ENCODE measurements around the gene KDM3B.
A peak's percentile ranks its signal among the peaks of the same experiment; 100 is the strongest.

Gene KDM3B

DNA sequence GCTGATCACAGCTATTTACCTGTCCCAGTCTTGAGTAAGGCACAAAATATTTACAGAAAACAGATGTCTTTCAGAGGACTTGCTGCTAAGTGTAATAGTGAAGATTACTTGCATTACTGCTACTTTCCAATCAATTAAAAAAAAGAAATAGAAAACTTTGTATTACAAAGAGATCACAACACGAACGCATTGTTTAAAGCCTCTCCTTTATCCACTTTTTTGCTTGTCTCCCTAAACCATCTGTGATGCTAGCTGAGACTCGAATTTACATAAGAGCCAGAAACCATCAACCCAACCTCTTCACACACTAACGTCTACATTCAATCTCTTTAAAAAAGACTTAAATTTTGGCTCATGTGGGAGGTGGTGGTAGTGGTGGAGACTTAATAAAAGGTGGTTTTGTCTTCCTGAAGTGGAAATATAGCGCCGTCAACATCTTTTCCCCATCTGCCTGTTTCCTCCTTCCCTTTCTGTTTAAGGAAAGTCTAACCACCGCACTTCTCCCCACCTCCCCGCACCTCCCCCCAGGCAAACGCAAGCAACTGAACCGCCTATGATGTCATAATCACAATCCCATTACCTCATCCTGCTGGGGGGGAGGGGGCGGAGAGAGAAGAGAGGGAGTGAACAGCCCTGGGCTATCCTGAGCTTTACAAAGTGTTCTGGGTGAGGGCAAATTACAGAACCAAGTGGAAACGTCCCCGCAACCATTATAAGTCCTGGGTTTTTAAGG is 15.4 kb upstream of the KDM3B start:
- Histone ChIP-seq H3K4me3 (ENCODE audit: severe bottlenecking) (peak overlapping the region; percentile 52), H3K27ac (ENCODE audit: poor library complexity, severe bottlenecking) (peak overlapping the region; percentile 43), H3K4me1 (ENCODE audit: insufficient read depth, poor library complexity, severe bottlenecking) (no peaks in the 10 kb centered on the region), H3K27me3 (ENCODE audit: insufficient read depth, poor library complexity, severe bottlenecking) (no peaks in the 10 kb centered on the region), H3K36me3 (ENCODE audit: low read depth) (peaks cover 26% of the 10 kb centered on the region), H3K9me3 (ENCODE audit: severe bottlenecking) (no peaks in the 10 kb centered on the region)
- no peak for DNase-seq (ENCODE audit: low spot score)
- TF ChIP-seq, protein P1, sequence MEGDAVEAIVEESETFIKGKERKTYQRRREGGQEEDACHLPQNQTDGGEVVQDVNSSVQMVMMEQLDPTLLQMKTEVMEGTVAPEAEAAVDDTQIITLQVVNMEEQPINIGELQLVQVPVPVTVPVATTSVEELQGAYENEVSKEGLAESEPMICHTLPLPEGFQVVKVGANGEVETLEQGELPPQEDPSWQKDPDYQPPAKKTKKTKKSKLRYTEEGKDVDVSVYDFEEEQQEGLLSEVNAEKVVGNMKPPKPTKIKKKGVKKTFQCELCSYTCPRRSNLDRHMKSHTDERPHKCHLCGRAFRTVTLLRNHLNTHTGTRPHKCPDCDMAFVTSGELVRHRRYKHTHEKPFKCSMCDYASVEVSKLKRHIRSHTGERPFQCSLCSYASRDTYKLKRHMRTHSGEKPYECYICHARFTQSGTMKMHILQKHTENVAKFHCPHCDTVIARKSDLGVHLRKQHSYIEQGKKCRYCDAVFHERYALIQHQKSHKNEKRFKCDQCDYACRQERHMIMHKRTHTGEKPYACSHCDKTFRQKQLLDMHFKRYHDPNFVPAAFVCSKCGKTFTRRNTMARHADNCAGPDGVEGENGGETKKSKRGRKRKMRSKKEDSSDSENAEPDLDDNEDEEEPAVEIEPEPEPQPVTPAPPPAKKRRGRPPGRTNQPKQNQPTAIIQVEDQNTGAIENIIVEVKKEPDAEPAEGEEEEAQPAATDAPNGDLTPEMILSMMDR (IDR thresholded peaks at IDR 0.05; ENCODE audit: poor library complexity, severe bottlenecking) = no peak
- peak; percentile 2 for ATAC-seq (ENCODE audit: low read depth)

DNA sequence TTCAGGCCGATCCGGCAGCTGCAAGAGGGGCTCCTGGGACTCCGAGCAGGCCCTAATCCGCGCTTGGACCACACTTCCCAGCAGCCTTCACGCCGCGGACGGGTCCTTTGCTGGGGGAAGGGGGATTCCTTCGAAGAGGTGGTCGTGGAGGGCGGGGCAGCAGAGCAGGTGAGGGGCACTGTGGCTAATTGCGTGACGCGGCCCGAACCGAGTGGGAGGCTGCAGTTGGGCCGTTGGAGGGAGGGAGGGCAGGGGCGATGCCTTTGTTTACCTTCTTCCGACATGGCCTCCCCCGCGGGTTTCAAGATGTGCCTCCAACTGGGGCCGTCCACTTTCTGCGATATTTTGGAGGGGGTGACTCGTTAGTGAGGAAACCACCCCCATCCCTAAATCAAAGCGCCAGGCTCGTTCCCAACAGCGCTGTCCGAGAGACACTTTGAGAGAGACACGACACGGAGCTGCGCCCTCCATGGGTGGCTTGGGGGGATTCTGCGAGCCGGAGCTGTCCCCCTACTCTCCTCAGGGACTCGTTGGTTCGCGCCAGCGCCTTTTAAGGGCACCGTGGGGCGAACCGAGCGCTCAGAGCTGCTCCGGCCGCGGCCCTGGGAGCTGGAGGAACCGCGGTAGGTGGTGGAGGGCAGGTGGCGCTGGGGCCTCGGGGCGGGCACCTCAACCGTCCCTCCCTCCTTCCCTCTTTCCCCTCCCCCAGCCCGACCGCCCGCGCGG is 14.6 kb upstream of the KDM3B start, which contains the start of gene FAM53C:
FAM53C (plus strand) TSS at position 582 of the 726 bp plus-strand sequence. CDS start 3,070 bp downstream, outside the sequence.
- H3K4me1 ChIP-seq (ENCODE audit: insufficient read depth, poor library complexity, severe bottlenecking) = no peaks in the 10 kb centered on the region
- DNase-seq (ENCODE audit: low spot score) = peak; percentile 93
- H3K36me3 ChIP-seq (ENCODE audit: low read depth) = peaks cover 30% of the 10 kb centered on the region
- TF ChIP-seq, protein P1 (IDR thresholded peaks at IDR 0.05; ENCODE audit: poor library complexity, severe bottlenecking) = no peak
- H3K4me3 ChIP-seq (ENCODE audit: severe bottlenecking) = peak within 1 kb of the TSS; percentile 52
- peak; percentile 91 for ATAC-seq (ENCODE audit: low read depth)
- no peaks in the 10 kb centered on the region for H3K27me3 ChIP-seq (ENCODE audit: insufficient read depth, poor library complexity, severe bottlenecking)
- no peaks in the 10 kb centered on the region for H3K9me3 ChIP-seq (ENCODE audit: severe bottlenecking)
- peak within 1 kb of the TSS; percentile 43 for H3K27ac ChIP-seq (ENCODE audit: poor library complexity, severe bottlenecking)

DNA sequence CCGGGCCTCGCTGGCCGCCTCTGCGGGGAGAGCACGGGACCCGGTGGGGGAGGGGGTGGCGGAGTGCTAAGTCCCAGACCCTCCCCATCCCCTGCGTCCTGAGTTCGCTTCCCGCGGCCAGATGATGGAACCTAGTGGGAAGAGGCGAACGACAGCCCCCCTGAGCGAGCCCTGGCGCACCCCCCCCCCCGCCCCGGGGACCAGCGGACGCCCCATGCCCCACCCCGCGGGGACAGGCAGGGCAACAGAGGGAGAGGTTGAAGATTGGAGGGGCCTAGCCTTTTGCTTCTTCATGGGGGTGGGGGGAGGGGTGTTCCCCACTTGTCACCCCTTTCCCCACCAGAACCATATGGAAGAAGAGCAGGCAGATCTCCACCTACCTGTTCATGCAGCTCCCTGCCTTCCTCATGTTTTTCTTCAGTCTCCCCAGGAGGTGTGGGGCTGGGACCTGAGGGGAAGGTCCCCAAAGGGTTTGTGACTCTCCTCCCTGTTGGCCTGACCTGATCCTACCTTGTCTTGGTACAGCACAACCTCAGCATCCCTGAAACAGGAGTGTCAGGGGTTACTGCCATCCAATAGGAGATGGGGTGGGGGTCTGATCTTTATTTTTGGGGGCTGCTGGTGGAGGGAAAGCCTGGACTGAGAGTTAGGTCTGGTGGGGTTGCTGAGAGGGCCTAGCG is 13.9 kb upstream of the KDM3B start:
- ATAC-seq (ENCODE audit: low read depth) = peak; percentile 0; the same call in 1 of the 3 replicates
- H3K27ac ChIP-seq (ENCODE audit: poor library complexity, severe bottlenecking) = peak overlapping the region; percentile 43
- H3K9me3 ChIP-seq (ENCODE audit: severe bottlenecking) = no peaks in the 10 kb centered on the region
- TF ChIP-seq, protein P1 (IDR thresholded peaks at IDR 0.05; ENCODE audit: poor library complexity, severe bottlenecking) = no peak
- peaks cover 35% of the 10 kb centered on the region for H3K36me3 ChIP-seq (ENCODE audit: low read depth)
- H3K4me1 ChIP-seq (ENCODE audit: insufficient read depth, poor library complexity, severe bottlenecking) = no peaks in the 10 kb centered on the region
- peak overlapping the region; percentile 52 for H3K4me3 ChIP-seq (ENCODE audit: severe bottlenecking)
- no peaks in the 10 kb centered on the region for H3K27me3 ChIP-seq (ENCODE audit: insufficient read depth, poor library complexity, severe bottlenecking)
- no peak for DNase-seq (ENCODE audit: low spot score)

DNA sequence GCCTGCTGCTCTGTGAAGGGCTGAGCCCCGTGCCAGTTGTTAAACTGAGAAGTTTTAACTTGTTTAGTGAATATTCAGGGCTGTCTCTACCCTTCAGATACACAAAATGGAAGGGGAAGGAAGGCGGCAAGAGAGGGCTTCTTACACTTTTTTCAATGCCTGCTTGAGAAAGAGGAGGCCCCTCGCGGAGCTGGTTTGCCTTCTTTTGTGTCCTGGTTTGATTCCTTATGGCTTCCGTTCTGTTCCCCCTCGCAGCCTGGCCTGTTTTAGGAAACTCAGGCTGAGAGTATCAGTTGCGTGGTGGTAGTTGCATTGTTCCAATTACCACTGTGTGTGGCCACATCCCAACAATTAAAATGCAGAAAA is 13.4 kb upstream of the KDM3B start:
- Histone ChIP-seq H3K9me3 (ENCODE audit: severe bottlenecking) (no peaks in the 10 kb centered on the region), H3K36me3 (ENCODE audit: low read depth) (peaks cover 40% of the 10 kb centered on the region), H3K4me3 (ENCODE audit: severe bottlenecking) (peak overlapping the region; percentile 52), H3K27me3 (ENCODE audit: insufficient read depth, poor library complexity, severe bottlenecking) (no peaks in the 10 kb centered on the region), H3K4me1 (ENCODE audit: insufficient read depth, poor library complexity, severe bottlenecking) (no peaks in the 10 kb centered on the region), H3K27ac (ENCODE audit: poor library complexity, severe bottlenecking) (peak overlapping the region; percentile 43)
- DNase-seq (ENCODE audit: low spot score) (no peak), ATAC-seq (ENCODE audit: low read depth) (0 out of 3 replicates have a peak, but pooled peaks have one; percentile 2)
- TF ChIP-seq, protein P1 (IDR thresholded peaks at IDR 0.05; ENCODE audit: poor library complexity, severe bottlenecking) = no peak
